GM19238 (cell line): Measurements from ENCODE around the gene ANXA5.

Experiments
- DNase-seq: peaks from one replicate; pipeline ENCODE4 v3.0.0; 2011; ENCODE audit warnings: low spot score; ENCODE audit not compliant: insufficient read length

Gene ANXA5

DNA sequence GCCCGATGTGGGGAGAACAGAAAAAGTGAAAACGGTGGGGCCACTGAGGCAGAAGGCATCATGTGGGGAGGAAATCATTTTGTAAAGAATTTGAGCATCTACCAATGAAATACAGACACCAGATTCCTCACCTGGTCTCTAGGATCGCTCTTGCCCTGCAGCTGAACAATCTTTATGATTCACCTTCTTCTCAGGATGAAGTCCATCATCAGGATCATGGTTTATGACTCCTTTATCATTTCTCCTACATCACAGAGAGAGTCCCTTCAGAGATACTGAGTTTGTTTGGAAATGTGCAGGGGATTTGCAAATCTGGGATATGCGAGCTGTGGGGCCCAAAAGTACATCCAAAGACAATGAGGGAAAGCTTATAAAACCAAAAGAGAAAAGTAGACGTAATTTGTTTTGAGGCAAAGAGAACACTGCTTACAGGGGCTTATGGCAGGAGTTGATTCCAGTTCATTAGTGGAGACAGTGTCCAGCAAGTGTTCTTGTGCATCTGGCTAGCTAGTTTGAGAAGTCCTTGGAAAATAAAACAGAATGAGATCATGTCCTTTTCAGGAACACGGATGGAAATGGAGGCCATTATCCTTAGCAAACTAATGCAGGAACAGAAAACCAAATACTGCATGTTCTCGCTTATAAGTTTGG, 15.3 kb upstream of the ANXA5 start:
- no peak for DNase-seq

DNA sequence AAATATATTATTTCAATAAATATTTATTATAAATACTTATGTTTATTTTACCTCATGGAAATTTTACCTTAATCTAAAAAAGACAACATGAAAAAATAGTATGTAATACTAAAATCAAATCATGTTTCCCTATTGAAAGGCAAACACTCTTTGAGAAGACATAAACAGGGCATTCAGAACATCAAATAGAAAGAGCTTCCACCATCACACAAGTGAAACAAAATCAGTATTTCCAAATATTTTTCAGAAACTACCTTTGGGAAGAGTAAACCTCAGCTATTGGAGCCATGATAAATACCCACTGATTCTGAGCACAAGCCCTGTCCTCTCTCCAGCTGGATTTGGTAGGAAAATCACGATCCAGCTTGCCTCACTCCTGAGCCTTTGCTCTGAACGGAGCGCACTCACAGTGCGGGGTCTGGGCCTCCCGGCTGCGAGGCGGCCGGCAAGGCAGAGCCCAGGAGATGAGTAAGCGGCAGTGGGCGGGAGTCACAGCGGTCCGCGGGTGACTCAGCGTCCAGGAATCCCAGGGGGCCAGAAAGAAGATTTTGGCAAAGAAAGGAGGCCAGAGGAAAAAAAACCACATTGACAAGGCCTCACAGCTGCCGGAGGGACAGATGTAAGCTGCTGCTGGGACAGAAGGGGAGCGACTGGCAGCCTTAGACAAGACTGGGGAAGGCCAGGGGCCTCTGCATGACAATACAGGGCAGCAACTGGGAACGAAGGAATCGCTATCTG, 14.7 kb upstream of the ANXA5 start:
- DNase-seq = peak; percentile 25

DNA sequence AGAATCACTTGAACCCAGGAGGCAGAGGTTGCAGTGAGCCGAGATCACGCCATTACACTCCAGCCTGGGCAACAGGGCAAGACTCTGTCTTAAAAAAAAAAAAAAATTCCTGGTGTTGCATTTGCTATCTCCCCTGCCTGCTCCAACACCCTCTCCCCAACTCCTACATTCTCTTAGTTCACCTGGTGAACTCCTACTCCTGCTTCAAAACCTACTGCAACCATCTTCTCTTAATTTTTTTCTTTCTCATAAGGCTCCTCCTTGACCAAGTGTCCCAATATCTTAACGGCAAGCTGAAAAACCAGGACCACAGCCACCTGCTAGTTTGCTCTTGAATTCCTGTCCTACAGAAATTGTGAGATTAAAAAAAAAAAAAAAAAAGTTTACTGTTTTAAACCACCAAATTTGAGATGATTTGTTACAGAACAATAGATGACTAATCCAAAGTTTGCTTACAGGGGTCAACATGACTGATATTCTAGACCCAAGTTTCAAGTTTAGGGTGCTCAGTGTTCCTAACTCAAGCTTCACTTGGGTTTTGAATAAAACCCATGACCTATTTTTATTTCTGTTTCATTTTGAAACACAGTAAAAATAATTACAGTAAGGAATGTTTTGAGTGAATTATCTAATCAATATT, 13.1 kb upstream of the ANXA5 start:
- DNase-seq = no peak

DNA sequence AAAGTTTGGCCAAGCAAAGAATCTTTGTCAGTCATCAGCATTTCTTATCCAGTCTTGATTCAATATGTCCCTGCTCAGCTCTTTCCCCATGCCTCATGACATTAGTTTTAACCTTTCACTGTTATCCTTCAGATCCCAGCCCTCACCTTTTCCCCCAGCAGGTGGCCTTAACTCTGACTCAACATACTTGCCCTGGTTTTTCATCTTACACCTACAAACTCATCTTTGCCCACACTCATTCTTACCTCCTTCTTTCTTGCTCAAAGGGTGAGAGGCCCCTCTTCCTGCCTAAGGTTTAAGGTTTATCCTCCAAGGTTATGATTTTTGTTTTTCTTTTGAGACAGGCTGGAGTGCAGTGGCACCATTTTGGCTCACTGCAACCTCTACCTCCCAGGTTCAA, 10.6 kb upstream of the ANXA5 start:
- no peak for DNase-seq

DNA sequence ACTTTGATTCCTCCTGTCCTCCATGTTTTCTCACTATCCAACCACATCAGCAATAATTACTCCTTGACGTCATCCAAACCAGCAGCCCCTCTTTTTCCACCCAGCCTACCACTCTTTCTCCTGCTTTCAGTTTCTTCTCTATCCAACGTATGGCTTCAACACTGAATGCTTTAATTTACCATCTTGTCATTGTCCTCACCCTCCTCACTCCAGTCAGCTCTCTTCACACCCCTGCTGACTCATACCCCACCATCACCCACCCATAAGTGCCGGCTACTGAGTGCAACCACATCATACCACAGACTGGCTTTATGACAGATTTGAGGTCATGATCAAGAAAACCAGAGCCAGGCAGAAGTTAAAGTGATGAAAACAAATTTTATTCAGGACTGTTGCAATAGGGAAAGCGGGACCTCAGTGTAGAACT, 9.8 kb upstream of the ANXA5 start:
- DNase-seq = no peak

DNA sequence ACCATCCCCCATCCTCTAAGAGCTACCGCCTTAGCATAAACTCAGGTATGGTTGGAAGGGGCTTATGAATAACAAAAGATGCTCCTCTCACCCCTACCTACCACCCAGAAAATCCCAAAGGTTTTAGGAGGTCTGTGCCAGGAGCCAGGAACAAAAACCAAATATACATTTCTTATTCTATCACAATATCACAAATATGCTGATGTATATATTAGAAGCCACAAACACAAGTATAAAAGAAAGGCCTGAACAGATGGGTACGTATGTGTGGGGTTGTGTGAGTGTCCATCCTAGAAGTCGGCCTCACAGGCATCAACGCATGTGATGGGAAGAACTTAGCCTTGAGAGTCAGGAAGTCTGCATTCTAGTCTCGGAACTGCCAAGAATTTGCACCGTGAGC, 8.7 kb upstream of the ANXA5 start:
- no peak for DNase-seq

DNA sequence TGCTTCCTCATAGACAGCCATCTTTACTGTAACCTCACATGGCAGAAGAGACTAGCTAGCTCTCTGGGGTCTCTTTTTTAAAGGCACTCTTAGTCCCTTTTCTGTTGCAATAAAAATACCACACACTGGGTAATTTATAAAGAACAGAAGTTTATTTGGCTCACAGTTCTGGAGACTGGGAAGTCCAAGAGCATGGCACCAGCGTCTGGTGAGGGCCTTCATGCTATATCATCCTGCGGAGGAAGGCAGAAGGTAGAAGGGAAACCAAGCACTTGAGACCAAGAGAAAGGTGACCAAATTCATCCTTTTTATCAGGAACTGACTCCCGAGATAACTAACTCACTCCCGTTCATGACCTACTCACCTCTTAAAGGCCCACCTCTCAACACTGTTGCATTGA, 5.4 kb upstream of the ANXA5 start:
- DNase-seq = no peak

DNA sequence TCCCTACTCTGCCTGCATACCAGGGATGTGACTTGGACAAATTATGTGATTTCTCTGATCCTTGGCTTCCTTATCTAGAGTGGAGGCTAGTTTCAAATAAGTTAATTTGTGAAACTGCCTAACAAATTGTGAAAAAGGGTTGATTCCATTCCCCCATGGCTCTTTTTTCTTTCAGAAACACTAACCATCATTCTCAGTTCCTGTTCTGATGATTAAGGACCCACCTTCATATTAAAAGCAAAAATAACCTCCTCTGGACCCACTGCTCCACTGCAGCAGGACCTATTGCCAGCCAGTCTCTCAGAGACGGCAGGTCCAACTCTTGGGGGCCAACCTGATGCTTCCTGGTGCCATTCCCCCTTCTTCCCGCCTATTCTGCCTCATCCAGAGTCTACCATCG, 4.5 kb upstream of the ANXA5 start:
- DNase-seq = no peak

DNA sequence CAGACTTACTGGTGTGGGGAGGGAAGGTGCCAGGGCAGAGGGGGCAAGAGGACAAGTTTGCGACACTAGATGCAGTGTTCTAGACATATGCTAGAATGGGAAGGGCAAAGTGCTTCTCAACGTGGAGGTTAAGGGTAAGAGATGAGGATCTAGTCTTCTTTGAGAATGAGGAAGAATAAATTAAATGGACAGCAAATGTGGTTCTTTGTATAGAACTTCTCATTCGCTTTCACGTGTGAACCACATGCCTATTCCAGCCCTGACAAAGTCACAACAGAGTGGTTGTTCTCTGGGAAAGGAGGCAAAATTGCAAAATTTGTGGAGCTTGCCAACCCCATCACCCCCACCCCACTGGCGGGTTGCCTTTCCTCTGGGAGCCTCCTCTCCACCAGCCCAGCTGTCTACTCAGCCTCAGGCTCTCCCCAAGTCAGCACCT, 1.5 kb upstream of the ANXA5 start:
- DNase-seq = no peak

DNA sequence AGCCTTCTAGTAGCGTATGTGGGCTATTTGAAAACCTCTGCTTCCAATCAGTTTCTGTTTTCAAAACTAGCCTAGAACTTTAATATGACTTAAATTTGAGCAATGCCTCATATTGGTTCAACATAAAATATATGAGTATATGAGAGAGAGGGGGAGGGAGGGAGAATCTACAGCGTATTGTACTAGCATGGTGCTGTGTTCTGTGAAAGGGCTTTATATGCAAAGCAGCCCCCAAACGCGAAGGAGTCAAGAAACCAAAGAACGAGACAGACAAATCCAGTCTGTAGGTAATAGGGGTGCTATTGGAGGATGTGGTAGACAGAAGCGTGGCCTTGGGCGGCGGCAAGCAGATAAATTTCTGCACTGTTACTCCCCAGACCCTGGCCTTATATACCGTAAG, 784 bp upstream of the ANXA5 start:
- DNase-seq = no peak

DNA sequence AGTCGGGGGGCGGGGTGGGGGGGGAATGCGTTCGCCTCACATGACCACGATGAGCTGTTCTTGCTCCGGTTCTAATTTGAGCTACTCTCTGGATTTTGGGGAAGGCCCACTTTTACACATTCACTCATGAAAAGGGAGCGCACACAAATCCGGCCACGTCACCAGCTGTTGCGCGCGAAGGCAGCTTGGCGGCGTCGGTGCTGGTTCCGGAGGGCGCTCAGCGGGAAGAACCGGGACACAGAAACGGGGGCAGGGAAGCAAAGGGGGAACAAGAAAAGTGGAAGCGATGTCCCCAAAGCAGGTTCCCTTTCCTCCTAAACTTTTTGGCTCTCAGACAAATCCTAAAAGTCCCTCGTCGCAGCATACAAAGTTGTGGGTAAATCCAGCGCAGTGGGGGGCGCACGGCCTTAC, 605 bp downstream of the ANXA5 start:
- DNase-seq = peak; percentile 16

DNA sequence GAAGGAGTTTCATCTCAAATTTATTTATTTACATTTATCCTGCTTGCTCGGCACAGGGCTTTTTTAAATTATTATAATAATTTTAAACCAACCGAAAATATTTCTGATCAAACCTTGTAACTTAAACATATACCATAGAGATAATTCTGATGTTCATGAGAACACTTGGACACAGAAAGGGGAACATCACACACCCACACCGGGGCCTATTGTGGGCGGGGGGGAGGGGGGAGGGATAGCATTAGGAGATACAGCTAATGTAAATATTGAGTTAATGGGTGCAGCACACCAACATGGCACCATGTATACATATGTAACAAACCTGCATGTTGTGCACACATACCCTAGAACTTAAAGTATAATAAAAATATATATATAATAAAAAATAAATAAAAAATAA, 2.9 kb downstream of the ANXA5 start:
- DNase-seq = no peak

DNA sequence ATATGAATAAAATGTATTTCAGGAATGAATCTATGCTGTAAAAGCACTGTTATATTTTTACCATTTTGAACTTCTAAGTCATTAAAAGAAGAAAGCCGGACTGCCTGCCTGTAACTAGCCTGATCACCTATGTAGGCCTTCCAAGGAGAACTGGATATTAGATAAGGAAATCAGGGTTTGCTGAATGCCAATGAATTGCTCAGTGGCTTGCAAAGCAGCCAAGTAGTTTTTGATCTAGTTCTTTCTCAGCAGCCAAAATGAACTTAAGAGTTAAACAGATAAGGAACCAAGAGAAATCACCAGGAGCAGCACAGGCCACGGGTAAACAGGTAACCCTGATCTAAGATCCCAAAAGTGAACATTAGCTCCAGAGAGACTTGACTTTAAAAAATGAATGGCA, 3.3 kb downstream of the ANXA5 start:
- DNase-seq = no peak

DNA sequence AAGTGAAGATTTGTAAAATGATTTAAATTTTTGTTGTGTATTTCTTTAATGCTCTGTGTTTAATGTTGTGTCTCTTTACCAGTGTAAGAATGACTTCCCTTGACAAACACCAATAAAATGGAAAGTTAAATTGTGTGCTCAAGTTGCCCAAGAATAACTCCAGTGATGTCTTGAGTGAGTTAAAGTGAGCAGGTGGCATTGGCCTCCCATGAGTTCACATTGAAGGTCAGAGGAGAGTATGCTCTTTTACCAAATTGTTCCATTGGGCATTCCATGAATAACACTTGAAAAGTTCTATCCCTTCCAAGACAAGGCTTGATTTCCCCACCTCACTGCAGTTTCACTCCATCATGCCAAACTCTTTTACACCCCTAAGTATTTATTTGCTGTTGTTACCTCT, 4.5 kb downstream of the ANXA5 start:
- DNase-seq = no peak

DNA sequence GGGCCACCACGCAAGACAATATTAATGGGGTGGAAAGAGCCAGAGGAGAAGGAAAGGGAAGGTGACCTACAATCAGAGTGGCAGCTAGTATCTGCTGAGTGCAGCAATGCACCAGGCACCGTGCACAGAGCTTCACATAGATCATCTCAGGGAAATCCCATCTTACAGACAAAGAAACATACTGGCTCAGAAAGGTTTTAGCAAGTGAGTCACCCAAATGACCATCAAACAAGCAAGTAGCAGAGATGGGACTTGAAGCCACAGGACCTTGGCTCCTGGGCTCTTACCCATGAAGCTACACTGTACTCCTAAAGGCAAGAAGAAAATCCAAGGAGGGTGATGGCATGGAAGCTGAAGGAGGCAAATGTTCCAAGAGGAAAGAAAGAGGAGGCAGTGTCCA, 6.8 kb downstream of the ANXA5 start:
- no peak for DNase-seq

DNA sequence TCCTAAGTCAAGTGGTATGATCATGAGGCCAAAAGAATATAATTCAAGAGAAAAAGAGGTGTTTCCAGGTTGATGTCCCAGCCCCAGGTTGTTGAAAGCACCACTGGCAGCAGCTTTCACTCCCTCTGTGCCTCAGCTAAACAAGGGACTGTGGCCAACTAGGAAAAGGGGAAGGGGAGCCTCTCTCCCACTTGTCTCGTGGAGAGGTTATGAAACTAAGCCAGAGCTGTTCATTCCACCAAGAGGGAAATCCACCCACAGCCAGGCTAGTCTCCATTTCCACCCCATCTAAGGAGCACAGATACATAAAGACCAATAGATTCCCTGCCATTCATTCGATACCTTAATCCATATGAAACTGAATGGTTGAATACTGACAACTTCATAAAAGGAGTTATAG, 8.1 kb downstream of the ANXA5 start:
- no peak for DNase-seq

DNA sequence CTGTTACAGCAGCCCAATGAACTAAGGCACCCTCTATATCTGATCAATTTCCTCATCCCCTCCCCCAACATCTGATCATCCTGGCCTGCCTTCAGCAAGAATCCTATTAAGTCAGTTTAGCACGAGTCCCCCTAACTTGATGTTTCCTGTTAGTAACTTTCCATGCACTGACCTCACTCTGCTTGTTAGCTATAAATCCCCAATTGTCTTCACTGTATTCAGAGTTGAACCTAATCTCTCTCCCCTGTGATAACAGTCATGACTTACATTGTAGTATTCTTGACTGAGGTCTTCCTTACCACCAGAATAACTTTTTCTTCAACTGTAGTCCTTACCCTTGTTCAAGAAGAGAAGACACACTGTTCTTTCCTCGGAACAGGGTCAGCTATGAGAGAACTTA, 8.5 kb downstream of the ANXA5 start:
- no peak for DNase-seq

DNA sequence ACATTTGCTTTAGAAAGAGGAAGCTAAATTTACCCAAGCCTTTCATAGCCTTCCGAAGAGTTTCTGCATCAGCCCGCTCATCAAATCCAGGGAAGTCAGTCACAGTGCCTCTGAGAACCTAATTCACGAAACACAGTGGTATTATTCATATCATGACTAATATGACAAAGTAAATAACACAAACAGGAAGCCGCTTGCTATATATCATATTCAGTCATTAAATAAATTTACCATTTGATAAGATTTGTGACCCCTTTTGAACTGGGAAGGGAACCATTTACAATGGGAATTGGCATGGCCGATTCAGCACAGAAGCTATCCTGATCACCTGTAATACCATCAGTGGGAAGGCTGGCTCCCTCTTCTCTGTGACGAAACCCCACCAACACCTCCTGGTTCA, 10.5 kb downstream of the ANXA5 start:
- no peak for DNase-seq

DNA sequence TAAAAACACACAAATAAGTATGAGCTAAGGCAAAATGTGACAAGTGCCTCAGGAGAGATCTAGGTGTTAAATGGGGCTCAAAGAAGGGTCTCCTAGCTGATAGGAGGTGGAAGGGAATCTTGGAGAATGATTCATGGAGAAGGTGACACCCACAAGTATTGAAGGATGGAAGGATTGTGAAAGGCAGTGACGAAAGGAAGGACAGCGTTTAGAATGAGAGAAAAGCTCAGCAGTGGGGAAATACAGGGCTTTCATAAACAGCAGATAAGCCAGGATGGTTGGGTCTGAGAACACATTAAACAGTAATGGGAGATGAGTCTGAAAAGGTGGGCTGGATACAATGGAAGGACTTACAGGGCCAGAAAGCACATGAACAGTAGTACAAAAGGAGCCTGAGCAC, 11.5 kb downstream of the ANXA5 start:
- DNase-seq = no peak

DNA sequence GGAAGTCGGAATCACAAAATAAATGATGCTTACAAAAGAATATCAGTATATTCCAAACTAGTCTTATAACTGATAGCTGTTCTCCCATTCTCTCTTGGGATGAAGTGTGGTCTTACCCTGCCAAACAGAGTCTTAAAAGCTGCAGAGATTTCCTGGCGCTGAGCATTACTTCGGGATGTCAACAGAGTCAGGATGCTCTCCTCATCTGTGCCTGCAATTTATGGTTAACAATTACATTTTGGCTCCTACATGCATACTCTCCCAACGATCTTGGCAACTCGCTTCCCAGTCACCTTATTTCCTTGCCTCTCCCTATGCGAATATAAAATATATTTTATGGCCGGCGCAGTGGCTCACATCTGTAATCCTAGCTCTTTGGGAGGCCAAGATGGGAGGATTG, 12.2 kb downstream of the ANXA5 start:
- no peak for DNase-seq

DNA sequence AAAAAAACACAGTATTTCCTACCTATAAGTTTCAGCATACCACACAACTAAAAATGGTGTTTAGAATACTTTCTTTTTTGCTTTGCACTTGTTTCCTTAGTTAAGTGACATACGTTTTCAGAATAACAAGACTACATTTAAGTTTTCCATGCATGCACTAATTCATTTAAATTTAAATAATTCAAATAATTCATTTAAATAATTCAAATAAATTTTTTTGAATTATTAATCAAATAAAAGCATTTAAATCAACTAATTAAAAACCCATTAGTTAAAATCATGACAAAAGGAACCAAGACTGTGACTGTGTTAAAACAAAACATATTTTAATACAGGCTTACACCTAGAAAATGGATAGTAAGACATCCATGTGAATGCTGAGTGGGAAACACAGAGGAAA, 12.8 kb downstream of the ANXA5 start:
- no peak for DNase-seq

DNA sequence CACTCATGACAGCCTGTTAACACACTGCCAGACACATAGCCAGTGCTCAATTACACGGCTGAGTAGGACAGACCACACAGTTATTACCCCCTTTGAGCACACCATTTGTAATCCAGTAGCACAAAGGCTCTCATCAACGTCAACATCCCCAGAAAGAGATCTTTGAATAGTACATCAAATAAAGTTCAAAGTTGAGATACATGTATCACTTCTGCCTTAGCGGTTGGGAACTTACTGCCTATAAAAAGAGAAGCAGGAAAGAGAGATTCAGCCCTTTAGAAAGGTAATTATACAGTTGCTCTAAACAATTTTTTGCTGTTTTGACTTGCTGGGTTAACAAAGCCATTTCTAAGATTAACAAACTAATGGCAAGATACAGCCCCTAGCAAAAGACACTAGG, 16.2 kb downstream of the ANXA5 start:
- DNase-seq = no peak

DNA sequence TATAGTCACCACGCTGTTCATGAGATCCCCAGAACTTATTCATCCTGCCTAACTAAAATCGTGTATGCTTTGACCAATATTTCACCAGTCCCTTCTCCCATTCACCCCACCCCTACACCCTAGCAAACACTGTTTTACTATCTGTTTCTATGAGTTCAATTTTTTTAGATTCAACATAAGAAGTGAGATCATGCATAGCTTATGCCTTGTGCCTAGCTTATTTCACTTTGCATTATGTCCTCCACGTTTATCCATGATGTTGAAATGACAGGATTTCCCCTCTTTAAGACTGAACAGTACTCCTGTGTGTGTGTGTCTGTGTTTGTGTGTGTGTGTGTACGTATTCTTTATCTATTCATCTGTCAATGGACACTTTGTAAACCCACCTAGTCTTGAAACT, 16.8 kb downstream of the ANXA5 start:
- DNase-seq = no peak
